A549 treated with CORT108297 at 1 μM for 4 hours (cell line): ENCODE results near the gene ABHD12. TPM values are rescaled to one million over a fixed set of nuclear protein-coding genes. Genes with fewer than 3 reads are reported as not detected.

ENCODE experiments used
- total RNA-seq: library from RNA; stranded (reverse); fragments of 200-300 nt; extraction: Qiagen RNA extraction; gene quantifications from 5 replicates; pipeline ENCODE4 v1.2.3, GENCODE V29; 2022

ABHD12 gene
- 83.3 to 114 TPM (median 109 TPM) in 5 replicates for total RNA-seq

GRCh38 chr20:25390538-25391528 is at the start of gene ABHD12:
TSS of gene ABHD12 (minus strand) at chr20:25390835. CDS start at chr20:25390703, 132 bp downstream.

GRCh38 chr20:25407311-25408169 is 16.9 kb upstream of the ABHD12 start, which contains the start of gene GINS1:
TSS of gene GINS1 (plus strand) at chr20:25407673. CDS start at chr20:25407821, 148 bp downstream.

Other genes starting within 250 kb of the ABHD12 start
- 101 to 132 TPM (median 122 TPM) in 5 replicates for gene ENTPD6, start 195.1 kb downstream of the ABHD12 start, total RNA-seq
- gene PYGB, start 142.8 kb downstream of the ABHD12 start, total RNA-seq = 142 to 191 TPM (median 177 TPM) in 5 replicates
- gene GINS1, start 16.8 kb upstream of the ABHD12 start, total RNA-seq = 27.5 to 33.7 TPM (median 32.5 TPM) in 5 replicates
- gene NINL, start 194.7 kb upstream of the ABHD12 start, total RNA-seq = 9.4 to 18.1 TPM (median 14.2 TPM) in 5 replicates
- 7.2 to 8.0 TPM (median 7.8 TPM) in 5 replicates for gene NANP, start 233.2 kb upstream of the ABHD12 start, total RNA-seq